ENCODE measurements around the gene SLC12A5.
A peak's percentile ranks its signal among the peaks of the same experiment; 100 is the strongest.

The SLC12A5 gene

GRCh38 chr20:46028110-46028509 is 905 bp upstream of the SLC12A5 start:
- DNase-seq, result peak; percentile 32

GRCh38 chr20:46030284-46031013 is 1.4 kb downstream of the SLC12A5 start:
- peak; percentile 17 for DNase-seq

- DNase-seq, result peak; percentile 15
Observed at GRCh38 chr20:46031014-46031569, 2.1 kb downstream of the SLC12A5 start.

- peak; percentile 84 for DNase-seq
Observed at GRCh38 chr20:46031701-46032254, 2.8 kb downstream of the SLC12A5 start.

- DNase-seq, result no peak
Observed at GRCh38 chr20:46034039-46034438, 5.0 kb downstream of the SLC12A5 start.

GRCh38 chr20:46035253-46035652 is 6.2 kb downstream of the SLC12A5 start:
- no peak for DNase-seq

- DNase-seq, result no peak
Observed at GRCh38 chr20:46035713-46036112, 6.7 kb downstream of the SLC12A5 start.

GRCh38 chr20:46036370-46036769 is 7.4 kb downstream of the SLC12A5 start:
- DNase-seq, result no peak

- no peak for DNase-seq
Observed at GRCh38 chr20:46037036-46037435, 8.0 kb downstream of the SLC12A5 start.

GRCh38 chr20:46040902-46041535 is 12.0 kb downstream of the SLC12A5 start:
- peak; percentile 62 for DNase-seq

GRCh38 chr20:46043556-46043955 is 14.5 kb downstream of the SLC12A5 start:
- no peak for DNase-seq

GRCh38 chr20:46044896-46045295 is 15.9 kb downstream of the SLC12A5 start:
- no peak for DNase-seq

- DNase-seq, result no peak
Observed at GRCh38 chr20:46046588-46047310, 17.7 kb downstream of the SLC12A5 start.

GRCh38 chr20:46047821-46048220 is 18.8 kb downstream of the SLC12A5 start:
- DNase-seq, result no peak

GRCh38 chr20:46049190-46049589 is 20.2 kb downstream of the SLC12A5 start:
- DNase-seq, result no peak

- no peak for DNase-seq
Observed at GRCh38 chr20:46049815-46050214, 20.8 kb downstream of the SLC12A5 start.

GRCh38 chr20:46050444-46050843 is 21.4 kb downstream of the SLC12A5 start:
- DNase-seq, result peak; percentile 29

- DNase-seq, result no peak
Observed at GRCh38 chr20:46050885-46051284, 21.9 kb downstream of the SLC12A5 start.

- DNase-seq, result no peak
Observed at GRCh38 chr20:46051556-46052308, 22.7 kb downstream of the SLC12A5 start.

- no peak for DNase-seq
Observed at GRCh38 chr20:46053416-46053815, 24.4 kb downstream of the SLC12A5 start.

GRCh38 chr20:46054606-46055005 is 25.6 kb downstream of the SLC12A5 start:
- no peak for DNase-seq

GRCh38 chr20:46055269-46055668 is 26.3 kb downstream of the SLC12A5 start:
- no peak for DNase-seq

All from retina (tissue), 1 donor.